Uterus (tissue), 2 donors: ENCODE results near the gene ITGB8.

ENCODE experiments used
- POLR2A ChIP-seq, 2 donors: fragments of 450-650 bp; IDR thresholded peaks; one replicate each; pipeline ENCODE4 v1.6.1; 2016; ENCODE audit warnings: antibody characterized with exemption in 2 of 2, mild to moderate bottlenecking in 1 of 2, moderate library complexity in 1 of 2
- TF ChIP-seq, protein P1 (sequence below), 4 experiments: fragments of 200-600 bp in 2 of 4; fragments of 450-650 bp in 2 of 4; sonication (generic) in 2 of 4; IDR thresholded peaks; one replicate each; pipeline ENCODE4 v1.5.1; 2016 to 2019; ENCODE audit warnings: antibody characterized with exemption in 4 of 4, mild to moderate bottlenecking in 2 of 4, moderate library complexity in 1 of 4

DNA sequence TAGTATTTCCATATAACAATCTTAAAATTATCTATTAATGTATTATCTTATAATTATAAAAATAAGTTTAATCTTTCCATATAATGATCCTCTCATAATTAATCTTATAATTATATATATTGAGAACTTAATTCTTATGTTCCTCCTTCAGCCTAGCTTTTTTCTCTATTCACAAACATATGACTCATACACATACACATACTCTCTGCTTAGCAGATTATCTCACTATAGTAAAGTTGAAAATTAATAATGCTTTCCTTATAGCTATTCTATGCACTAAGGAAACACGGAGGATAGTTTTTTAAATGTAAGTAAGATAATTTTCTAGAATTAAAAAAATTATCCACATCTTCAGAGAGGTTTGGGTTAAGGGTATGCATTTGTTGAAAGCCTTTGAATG, 47.7 kb upstream of the ITGB8 start:
- TF ChIP-seq, protein P1, sequence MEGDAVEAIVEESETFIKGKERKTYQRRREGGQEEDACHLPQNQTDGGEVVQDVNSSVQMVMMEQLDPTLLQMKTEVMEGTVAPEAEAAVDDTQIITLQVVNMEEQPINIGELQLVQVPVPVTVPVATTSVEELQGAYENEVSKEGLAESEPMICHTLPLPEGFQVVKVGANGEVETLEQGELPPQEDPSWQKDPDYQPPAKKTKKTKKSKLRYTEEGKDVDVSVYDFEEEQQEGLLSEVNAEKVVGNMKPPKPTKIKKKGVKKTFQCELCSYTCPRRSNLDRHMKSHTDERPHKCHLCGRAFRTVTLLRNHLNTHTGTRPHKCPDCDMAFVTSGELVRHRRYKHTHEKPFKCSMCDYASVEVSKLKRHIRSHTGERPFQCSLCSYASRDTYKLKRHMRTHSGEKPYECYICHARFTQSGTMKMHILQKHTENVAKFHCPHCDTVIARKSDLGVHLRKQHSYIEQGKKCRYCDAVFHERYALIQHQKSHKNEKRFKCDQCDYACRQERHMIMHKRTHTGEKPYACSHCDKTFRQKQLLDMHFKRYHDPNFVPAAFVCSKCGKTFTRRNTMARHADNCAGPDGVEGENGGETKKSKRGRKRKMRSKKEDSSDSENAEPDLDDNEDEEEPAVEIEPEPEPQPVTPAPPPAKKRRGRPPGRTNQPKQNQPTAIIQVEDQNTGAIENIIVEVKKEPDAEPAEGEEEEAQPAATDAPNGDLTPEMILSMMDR (IDR thresholded peaks at IDR 0.05) = no peak
- TF ChIP-seq POLR2A (IDR thresholded peaks at IDR 0.05) = no peak
